Activated naive CD4-positive, alpha-beta T cell (primary cell): ENCODE measurements around the gene TASP1.

Source experiments
- DNase-seq, 4 experiments: peaks; one replicate each; lab custom pipeline; 2025; lab: John Stamatoyannopoulos, UW

The TASP1 gene

GRCh38 chr20:13436530-13436929 is 202.2 kb downstream of the TASP1 start:
- no peak for DNase-seq

- DNase-seq, result no peak
Measured at GRCh38 chr20:13432126-13432525, 206.6 kb downstream of the TASP1 start.

GRCh38 chr20:13430346-13431002 is 208.3 kb downstream of the TASP1 start:
- no peak for DNase-seq

GRCh38 chr20:13428684-13429083 is 210.0 kb downstream of the TASP1 start:
- no peak for DNase-seq

GRCh38 chr20:13426870-13427269 is 211.9 kb downstream of the TASP1 start:
- DNase-seq, result no peak

GRCh38 chr20:13425381-13426135 is 213.2 kb downstream of the TASP1 start:
- no peak for DNase-seq

GRCh38 chr20:13424174-13424833 is 214.4 kb downstream of the TASP1 start:
- no peak for DNase-seq

- no peak for DNase-seq
Measured at GRCh38 chr20:13423472-13424173, 215.1 kb downstream of the TASP1 start.

GRCh38 chr20:13422637-13423036 is 216.1 kb downstream of the TASP1 start:
- DNase-seq, result no peak

GRCh38 chr20:13420625-13421024 is 218.1 kb downstream of the TASP1 start:
- no peak for DNase-seq

- DNase-seq, result no peak
Measured at GRCh38 chr20:13419477-13419876, 219.3 kb downstream of the TASP1 start.

- DNase-seq, result no peak
Measured at GRCh38 chr20:13418263-13419229, 220.2 kb downstream of the TASP1 start.

GRCh38 chr20:13416531-13416930 is 222.2 kb downstream of the TASP1 start:
- DNase-seq, result no peak

GRCh38 chr20:13412806-13413445 is 225.8 kb downstream of the TASP1 start:
- no peak for DNase-seq

GRCh38 chr20:13404293-13404692 is 234.4 kb downstream of the TASP1 start:
- DNase-seq, result no peak

- no peak for DNase-seq
Measured at GRCh38 chr20:13403453-13403852, 235.3 kb downstream of the TASP1 start.

GRCh38 chr20:13402986-13403385 is 235.7 kb downstream of the TASP1 start:
- no peak for DNase-seq

GRCh38 chr20:13402171-13402760 is 236.5 kb downstream of the TASP1 start:
- no peak for DNase-seq

- DNase-seq, result no peak
Measured at GRCh38 chr20:13401596-13401995, 237.1 kb downstream of the TASP1 start.

GRCh38 chr20:13400453-13400852 is 238.3 kb downstream of the TASP1 start:
- no peak for DNase-seq
